HG03521 (cell line): ENCODE data around the gene AP1S1.
"Not testable (repeated sequence)": the region's sequence is repeated elsewhere in the genome, so short reads cannot be mapped to it uniquely, and the experiment has no call there.

Experiments
- ATAC-seq: cut with Tn5 transposase; IDR thresholded peaks from one replicate; pipeline ENCODE4 v1.9.1; 2021; ENCODE audit warnings: mild to moderate bottlenecking, moderate library complexity; ENCODE audit not compliant: unreplicated experiment

The AP1S1 gene

DNA sequence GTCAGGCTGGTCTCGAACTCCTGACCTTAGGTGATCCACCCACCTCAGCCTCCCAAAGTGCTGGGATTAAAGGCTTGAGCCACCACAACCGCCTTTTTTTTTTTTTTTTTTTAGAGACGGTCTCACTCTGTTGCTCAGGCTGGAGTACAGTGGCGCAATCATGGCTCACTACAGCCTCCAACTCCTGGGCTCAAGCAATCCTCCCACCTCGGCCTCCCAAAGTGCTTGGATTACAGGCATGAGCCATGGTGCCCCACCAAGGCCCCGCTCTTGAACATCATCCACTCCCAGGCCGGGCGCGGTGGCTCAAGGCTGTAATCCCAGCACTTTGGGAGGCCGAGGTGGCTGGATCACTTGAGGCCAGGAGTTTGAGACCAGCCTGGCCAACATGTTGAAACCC lies 45.2 kb downstream of the AP1S1 start:
- not testable (repeated sequence) for ATAC-seq

GRCh38 chr7:101200504-101200861 lies 46.2 kb downstream of the AP1S1 start:
- no peak for ATAC-seq

DNA sequence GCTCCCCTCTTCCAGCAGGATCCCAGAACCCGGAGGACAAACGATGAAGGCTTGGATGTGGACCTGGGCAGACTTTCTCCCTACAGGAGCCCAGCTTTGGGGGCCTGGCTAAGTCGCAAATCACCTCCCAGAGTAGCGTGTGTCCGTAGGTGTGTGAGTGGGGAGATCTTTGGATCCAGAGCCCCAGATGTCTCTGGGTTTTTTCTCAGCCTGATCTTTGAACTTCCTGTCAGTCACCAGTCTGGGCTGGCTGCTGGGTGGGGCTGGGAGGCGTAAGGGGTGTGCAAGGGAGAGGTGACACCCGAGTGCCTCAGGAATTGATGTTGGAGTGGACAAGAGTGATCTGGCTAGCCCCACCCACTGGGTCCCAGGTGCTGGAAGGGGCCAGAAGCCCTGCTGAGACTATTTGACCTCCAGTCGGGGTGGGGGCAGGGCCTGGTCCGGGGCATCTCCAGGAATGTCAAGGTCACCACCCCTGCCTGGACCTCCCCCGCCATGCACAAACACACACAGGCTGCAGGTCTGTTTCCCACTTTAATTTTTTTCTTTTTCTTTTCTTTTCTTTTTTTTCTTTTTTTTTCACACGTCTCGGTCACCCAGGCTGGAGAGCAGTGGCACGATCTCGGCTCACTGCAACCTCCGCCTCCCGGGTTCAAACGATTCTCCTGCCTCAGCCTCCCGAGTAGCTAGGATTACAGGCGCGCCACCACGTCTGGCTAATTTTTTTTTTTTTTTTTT lies 46.8 kb downstream of the AP1S1 start, which contains the start of gene MOGAT3:
Gene MOGAT3 (minus strand): TSS at position 175 of the 738 bp plus-strand sequence. CDS start 182 bp downstream, outside the sequence.
- ATAC-seq, result no peak

DNA sequence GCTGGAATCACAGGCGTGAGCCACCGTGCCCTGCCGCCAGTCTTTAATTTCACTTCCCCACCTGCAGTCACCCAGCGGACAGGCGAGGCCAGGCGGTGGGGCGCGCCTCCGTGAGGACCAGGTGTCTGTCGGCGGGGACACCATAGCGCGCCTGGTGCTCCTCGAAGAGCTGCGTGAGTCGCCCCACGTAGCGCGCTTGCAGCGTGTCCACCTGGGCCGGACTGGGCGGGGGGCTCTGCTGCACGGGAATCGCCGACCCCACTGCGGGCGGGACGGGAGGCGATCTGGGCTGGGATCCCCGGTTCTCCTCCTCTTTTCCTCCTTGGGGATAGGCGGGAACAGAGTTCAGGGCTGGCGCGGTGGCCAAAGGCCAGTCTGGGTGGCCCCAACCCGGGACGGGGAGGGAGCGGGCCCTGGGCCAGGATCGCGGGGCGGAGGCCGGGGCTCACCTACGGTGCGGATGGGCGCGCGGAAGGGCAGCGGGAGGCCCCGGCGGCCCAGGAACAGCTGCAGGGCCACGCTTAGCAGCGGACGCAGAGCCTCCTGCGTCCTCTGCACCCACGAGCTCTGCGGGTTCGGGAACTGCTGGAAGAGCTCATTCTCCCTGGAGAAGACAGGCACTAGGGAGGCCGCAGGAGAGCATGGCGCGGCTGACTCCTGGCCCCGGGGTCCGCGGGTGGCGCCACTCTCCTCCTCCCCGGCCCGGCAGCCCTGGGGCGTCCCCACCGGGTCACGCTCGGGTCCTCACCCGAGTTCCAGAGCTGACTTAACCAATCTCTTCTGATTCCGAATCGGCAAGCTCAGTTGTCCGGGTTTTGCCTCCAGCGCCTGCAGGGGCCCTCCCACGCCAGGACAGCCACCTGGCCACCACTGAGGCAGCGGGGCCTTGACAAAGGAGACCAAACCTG lies 47.7 kb downstream of the AP1S1 start:
- ATAC-seq, result no peak

GRCh38 chr7:101202603-101202918 lies 48.3 kb downstream of the AP1S1 start:
- no peak for ATAC-seq

GRCh38 chr7:101203740-101204738 lies 49.8 kb downstream of the AP1S1 start:
- ATAC-seq, result not testable (repeated sequence)

- ATAC-seq, result no peak
Observed at GRCh38 chr7:101205901-101206664, 51.8 kb downstream of the AP1S1 start.

DNA sequence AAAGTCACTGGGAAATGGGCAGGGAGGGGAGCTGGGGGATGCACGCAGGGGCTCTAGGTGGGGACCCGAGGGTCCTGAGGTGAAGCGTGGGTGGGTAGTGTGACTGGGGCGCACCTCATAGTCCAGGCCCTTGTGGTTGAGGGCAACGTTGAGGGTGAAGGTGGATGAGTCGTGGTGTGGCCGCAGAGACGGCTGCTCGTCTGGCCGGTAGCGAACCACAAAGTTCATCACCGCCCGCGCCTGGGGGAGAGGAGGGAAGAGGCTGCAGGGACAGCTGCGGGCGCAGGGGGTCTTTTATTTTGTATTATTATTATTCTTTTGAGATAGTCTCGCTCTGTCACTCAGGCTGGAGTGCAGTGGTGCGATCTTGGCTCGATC lies 52.4 kb downstream of the AP1S1 start:
- no peak for ATAC-seq

- no peak for ATAC-seq
Observed at GRCh38 chr7:101207459-101207858, 53.2 kb downstream of the AP1S1 start.

GRCh38 chr7:101208794-101209193 lies 54.5 kb downstream of the AP1S1 start:
- no peak for ATAC-seq

GRCh38 chr7:101210143-101210542 lies 55.9 kb downstream of the AP1S1 start:
- ATAC-seq, result no peak
